Liver (tissue), 9 donors: ENCODE results near the gene ATP5MC2. TPM values are rescaled to one million over a fixed set of nuclear protein-coding genes. Genes with fewer than 3 reads are reported as not detected.

Experiments
- DNase-seq: peaks from one replicate; pipeline ENCODE4 v3.0.0-alpha.2; 2017; ENCODE audit warnings: low spot score
- H3K27ac ChIP-seq, 2 donors: one replicate each; pipeline ENCODE4 v1.7.0; 2013; ENCODE audit warnings: inconsistent platforms in 2 of 2, low read length in 2 of 2, control low read depth in 1 of 2, low read depth in 1 of 2, mild to moderate bottlenecking in 1 of 2
- H3K27me3 ChIP-seq, 4 donors: one replicate each; pipeline versions ENCODE4 v1.6.1 to v1.7.0; 2013; ENCODE audit warnings: low read length in 3 of 4, inconsistent platforms in 1 of 4, mild to moderate bottlenecking in 1 of 4, moderate library complexity in 1 of 4; ENCODE audit not compliant: control insufficient read depth in 4 of 4, insufficient read depth in 4 of 4
- H3K36me3 ChIP-seq, 4 donors: one replicate each; pipeline versions ENCODE4 v1.6.1 to v1.7.0; 2013; ENCODE audit warnings: low read length in 3 of 4, mild to moderate bottlenecking in 3 of 4, low read depth in 1 of 4, moderate library complexity in 1 of 4; ENCODE audit not compliant: control insufficient read depth in 4 of 4, insufficient read depth in 3 of 4
- H3K4me1 ChIP-seq, 4 donors: one replicate each; pipeline versions ENCODE4 v1.6.1 to v1.7.0; 2013; ENCODE audit warnings: low read length in 3 of 4, mild to moderate bottlenecking in 3 of 4, moderate library complexity in 1 of 4; ENCODE audit not compliant: control insufficient read depth in 4 of 4, insufficient read depth in 4 of 4
- H3K4me3 ChIP-seq, 3 donors: one replicate each; pipeline versions ENCODE4 v1.6.1 to v1.7.0; 2013; ENCODE audit warnings: low read length in 3 of 3, control low read depth in 1 of 3, low read depth in 1 of 3, mild to moderate bottlenecking in 1 of 3
- H3K9ac ChIP-seq, 2 donors: one replicate each; pipeline ENCODE4 v1.7.0; 2013; ENCODE audit warnings: low read length in 2 of 2, mild to moderate bottlenecking in 2 of 2, moderate library complexity in 2 of 2, control low read depth in 1 of 2, low read depth in 1 of 2
- H3K9me3 ChIP-seq, 4 donors: one replicate each; pipeline versions ENCODE4 v1.6.1 to v1.7.0; 2013; ENCODE audit warnings: low read length in 3 of 4; ENCODE audit not compliant: control insufficient read depth in 4 of 4
- ATF3 ChIP-seq: IDR thresholded peaks from 2 replicates; pipeline ENCODE4 v1.6.1; 2016; ENCODE audit warnings: antibody characterized with exemption
- EGR1 ChIP-seq, 2 donors: IDR thresholded peaks; 2 replicates each; pipeline ENCODE4 v1.6.1; 2016 to 2018; ENCODE audit warnings: antibody characterized with exemption in 2 of 2, low read depth in 2 of 2
- FOXA1 ChIP-seq: IDR thresholded peaks from 2 replicates; pipeline ENCODE4 v1.6.1; 2016; ENCODE audit warnings: antibody characterized with exemption
- FOXA2 ChIP-seq: IDR thresholded peaks from 2 replicates; pipeline ENCODE4 v1.6.1; 2016; ENCODE audit warnings: antibody characterized with exemption
- GABPA ChIP-seq, 2 donors: IDR thresholded peaks in 1 of 2; conservative IDR thresholded peaks in 1 of 2; 2 replicates each; pipeline ENCODE4 v1.6.1; 2016; ENCODE audit warnings: antibody characterized with exemption in 2 of 2, mild to moderate bottlenecking in 1 of 2, moderate library complexity in 1 of 2
- HNF4A ChIP-seq, 2 donors: conservative IDR thresholded peaks; 2 replicates each; pipeline ENCODE4 v1.6.1; 2016; ENCODE audit warnings: antibody characterized with exemption in 2 of 2, mild to moderate bottlenecking in 2 of 2
- HNF4G ChIP-seq: IDR thresholded peaks from 2 replicates; pipeline ENCODE4 v1.6.1; 2016; ENCODE audit warnings: antibody characterized with exemption
- JUND ChIP-seq, 2 donors: IDR thresholded peaks; 2 replicates each; pipeline ENCODE4 v1.6.1; 2016; ENCODE audit warnings: antibody characterized with exemption in 2 of 2
- NR2F2 ChIP-seq: IDR thresholded peaks from 2 replicates; pipeline ENCODE4 v1.6.1; 2016; ENCODE audit warnings: antibody characterized with exemption
- RAD21 ChIP-seq, 2 donors: IDR thresholded peaks; 2 replicates each; pipeline ENCODE4 v1.6.1; 2016; ENCODE audit warnings: antibody characterized with exemption in 2 of 2, mild to moderate bottlenecking in 2 of 2
- REST ChIP-seq: IDR thresholded peaks from 2 replicates; pipeline ENCODE4 v1.6.1; 2016; ENCODE audit warnings: antibody characterized with exemption, mild to moderate bottlenecking
- RXRA ChIP-seq, 2 donors: IDR thresholded peaks; 2 replicates each; pipeline ENCODE4 v1.6.1; 2017 to 2018; ENCODE audit warnings: antibody characterized with exemption in 2 of 2, mild to moderate bottlenecking in 1 of 2
- SP1 ChIP-seq: IDR thresholded peaks from 2 replicates; pipeline ENCODE4 v1.6.1; 2018; ENCODE audit warnings: antibody characterized with exemption, mild to moderate bottlenecking
- TAF1 ChIP-seq: conservative IDR thresholded peaks from 2 replicates; pipeline ENCODE4 v1.6.1; 2016; ENCODE audit warnings: antibody characterized with exemption, mild to moderate bottlenecking
- YY1 ChIP-seq: IDR thresholded peaks from 2 replicates; pipeline ENCODE4 v1.6.1; 2016; ENCODE audit warnings: antibody characterized with exemption, mild to moderate bottlenecking
- ZBTB33 ChIP-seq: IDR thresholded peaks from 2 replicates; pipeline ENCODE4 v1.6.1; 2016; ENCODE audit warnings: antibody characterized with exemption
- WGBS: extraction: QIAGEN DNeasy Blood & Tissue Kit; methylation state at CpG from one replicate; pipeline ENCODE4 v1.1.7; 2013; 5-methylcytosine and 5-hydroxymethylcytosine counted together
- polyA plus RNA-seq, 2 donors: library from polyadenylated mRNA; stranded (reverse) in 1 of 2; unstranded in 1 of 2; fragments of 200-250 nt in 1 of 2; fragments of >200 nt in 1 of 2; fragmentation: Nextera tagmentation in 1 of 2; extraction: Ambion mirVana in 1 of 2; gene quantifications; one replicate each; pipeline versions ENCODE4 v1.2.1 to v1.2.3, GENCODE V29; 2013 to 2015
- total RNA-seq, 2 donors: library from RNA; depleted of rRNA; stranded (reverse); fragments of >200 nt; gene quantifications; one replicate each; pipeline ENCODE4 v1.2.3, GENCODE V29; 2014
- TF ChIP-seq, protein P1 (sequence below): fragments of 150-350 bp; IDR thresholded peaks from 2 replicates; pipeline ENCODE4 v1.5.1; 2017; ENCODE audit warnings: improper control_type of control experiment, low read depth, low read length; ENCODE audit not compliant: missing input control
- TF ChIP-seq, protein P2 (sequence below): IDR thresholded peaks from 2 replicates; pipeline ENCODE4 v1.6.1; 2016; ENCODE audit warnings: antibody characterized with exemption
- donor health status: healthy.
- donor health status: healthy.
- donor health status: healthy.
- donor health status: healthy.
- donor health status: healthy.

ATP5MC2 gene
- total RNA-seq (100 to 1,000 TPM in 1 of 2 donors, 10 to 100 TPM in 1; 57.0 to 110 TPM), polyA plus RNA-seq (100 to 1,000 TPM; 231 to 294 TPM)

DNA sequence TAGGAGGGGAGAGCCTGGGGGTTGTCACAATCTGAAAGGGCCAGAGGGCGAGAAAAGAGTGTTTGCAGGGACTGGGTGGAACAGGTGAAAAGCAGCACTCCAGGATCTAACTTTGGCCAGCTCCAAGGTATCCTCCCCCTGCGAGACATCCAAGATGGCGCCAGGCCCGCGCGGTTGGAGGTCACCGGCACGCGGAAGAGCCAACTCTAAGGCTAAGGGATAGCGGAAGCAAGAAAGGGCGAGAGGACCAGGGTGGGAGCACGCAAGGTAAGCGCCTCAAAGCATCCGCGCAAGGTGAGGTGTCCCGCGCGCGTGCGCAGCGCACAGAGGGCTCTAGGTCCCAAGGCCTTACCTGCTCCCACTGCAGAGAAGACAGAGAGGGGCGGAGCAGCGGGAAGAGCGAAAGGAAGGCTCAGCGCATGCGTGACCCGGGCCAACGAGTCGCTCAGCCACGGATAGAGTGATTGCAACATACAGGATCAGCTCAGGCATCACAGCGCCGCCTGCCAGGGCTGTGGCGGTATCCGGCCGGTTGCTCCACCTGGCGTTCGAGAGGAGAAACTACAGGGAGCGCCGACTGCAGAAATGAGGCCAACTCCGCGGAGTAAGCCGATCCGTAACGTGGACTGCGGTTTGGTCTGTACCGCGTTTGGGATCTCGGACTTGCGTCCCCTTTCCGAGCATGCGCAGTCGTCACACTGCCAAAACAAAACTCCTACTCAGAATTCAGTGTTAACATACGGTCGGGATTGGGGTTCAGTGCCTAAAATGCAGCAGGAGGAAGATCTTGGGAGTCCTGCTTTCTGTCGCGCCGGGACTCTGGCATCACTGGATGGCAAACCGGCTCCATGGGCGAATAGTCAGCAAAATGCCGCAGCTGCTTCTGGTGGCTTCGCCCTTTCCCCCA, at the start of gene ATP5MC2:
TSS of gene ATP5MC2 (minus strand) at position 383 of the 907 bp plus-strand sequence. CDS start 3,469 bp downstream, outside the sequence.
- DNase-seq, result peak; percentile 95
- Histone ChIP-seq H3K27ac (peak within 1 kb of the TSS; percentile 89 to 90), H3K27me3 (no peaks in the 10 kb centered on the region), H3K9ac (peak within 1 kb of the TSS; percentile 56 to 77), H3K36me3 (peaks cover 0 to 11% (median 8%) of the 10 kb centered on the region in 4 donors), H3K4me1 (peaks cover 0 to 16% (median 11%) of the 10 kb centered on the region in 4 donors), H3K9me3 (no peaks in the 10 kb centered on the region), H3K4me3 (peak within 1 kb of the TSS; percentile 65 to 92 (median 77))
- under 1% methylated on average over 61 of the region's 61 CpGs for WGBS
- TF ChIP-seq, protein P1, sequence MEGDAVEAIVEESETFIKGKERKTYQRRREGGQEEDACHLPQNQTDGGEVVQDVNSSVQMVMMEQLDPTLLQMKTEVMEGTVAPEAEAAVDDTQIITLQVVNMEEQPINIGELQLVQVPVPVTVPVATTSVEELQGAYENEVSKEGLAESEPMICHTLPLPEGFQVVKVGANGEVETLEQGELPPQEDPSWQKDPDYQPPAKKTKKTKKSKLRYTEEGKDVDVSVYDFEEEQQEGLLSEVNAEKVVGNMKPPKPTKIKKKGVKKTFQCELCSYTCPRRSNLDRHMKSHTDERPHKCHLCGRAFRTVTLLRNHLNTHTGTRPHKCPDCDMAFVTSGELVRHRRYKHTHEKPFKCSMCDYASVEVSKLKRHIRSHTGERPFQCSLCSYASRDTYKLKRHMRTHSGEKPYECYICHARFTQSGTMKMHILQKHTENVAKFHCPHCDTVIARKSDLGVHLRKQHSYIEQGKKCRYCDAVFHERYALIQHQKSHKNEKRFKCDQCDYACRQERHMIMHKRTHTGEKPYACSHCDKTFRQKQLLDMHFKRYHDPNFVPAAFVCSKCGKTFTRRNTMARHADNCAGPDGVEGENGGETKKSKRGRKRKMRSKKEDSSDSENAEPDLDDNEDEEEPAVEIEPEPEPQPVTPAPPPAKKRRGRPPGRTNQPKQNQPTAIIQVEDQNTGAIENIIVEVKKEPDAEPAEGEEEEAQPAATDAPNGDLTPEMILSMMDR, result peak; percentile 100
- TF ChIP-seq ATF3, result peak; percentile 81
- TF ChIP-seq REST, result peak; percentile 35
- TF ChIP-seq HNF4A (conservative IDR thresholded peaks at IDR 0.05), result peak in 1 of 2 donors; percentile 54
- TF ChIP-seq NR2F2, result peak; percentile 57
- TF ChIP-seq HNF4G, result no peak
- TF ChIP-seq GABPA (IDR thresholded peaks at IDR 0.05 in 1 of 2, conservative IDR thresholded peaks at IDR 0.05 in 1 of 2), result peak in 1 of 2 donors; percentile 67
- peak; percentile 76 to 77 for TF ChIP-seq RXRA (IDR thresholded peaks at IDR 0.05)
- TF ChIP-seq FOXA2, result peak; percentile 14
- no peak for TF ChIP-seq JUND (IDR thresholded peaks at IDR 0.05)
- TF ChIP-seq EGR1 (IDR thresholded peaks at IDR 0.05; ENCODE audit: low read depth in 2 of 2), result no peak
- peak; percentile 71 for TF ChIP-seq SP1
- peak; percentile 99 for TF ChIP-seq YY1
- TF ChIP-seq, protein P2, sequence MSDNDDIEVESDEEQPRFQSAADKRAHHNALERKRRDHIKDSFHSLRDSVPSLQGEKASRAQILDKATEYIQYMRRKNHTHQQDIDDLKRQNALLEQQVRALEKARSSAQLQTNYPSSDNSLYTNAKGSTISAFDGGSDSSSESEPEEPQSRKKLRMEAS, result peak; percentile 67
- TF ChIP-seq TAF1, result peak; percentile 36
- peak; percentile 98 to 100 for TF ChIP-seq RAD21 (IDR thresholded peaks at IDR 0.05)
- peak; percentile 91 for TF ChIP-seq ZBTB33
- no peak for TF ChIP-seq FOXA1
